MCF 10A (cell line): ENCODE data around the gene OSCAR. TPM values are rescaled to one million over a fixed set of nuclear protein-coding genes. Genes with fewer than 3 reads are reported as not detected.

ENCODE experiments used
- BruUV-seq: library from RNA; stranded (reverse); fragments of 400-500 nt; replicated peaks from 2 replicates; lab custom pipeline; 2021; lab: Mats Ljungman, UMichigan
- CTCF ChIA-PET: fragments of 300-600 bp; sonication (Branson Sonifier 250); formaldehyde crosslinking; extraction: SDS; loops from one replicate; lab custom pipeline; 2021; ENCODE audit warnings: antibody characterized with exemption, inconsistent platforms; lab: Yijun Ruan, JAX
- POLR2A ChIA-PET: fragments of 300-600, 350-650 bp; sonication (Branson Sonifier 250); formaldehyde crosslinking; extraction: SDS; loops from one replicate; lab custom pipeline; 2020; ENCODE audit warnings: antibody characterized with exemption, inconsistent platforms; lab: Yijun Ruan, JAX
- DNase-seq: peaks from one replicate; pipeline ENCODE4 v3.0.0-alpha.2; 2018; ENCODE audit not compliant: unreplicated experiment
- H3K27ac Mint-ChIP-seq: one replicate; pipeline ENCODE4 v1.8.0; 2022; ENCODE audit warnings: mild to moderate bottlenecking, low read depth, mixed read lengths; ENCODE audit not compliant: unreplicated experiment
- H3K27me3 Mint-ChIP-seq: one replicate; pipeline ENCODE4 v1.8.0; 2022; ENCODE audit warnings: mixed read lengths; ENCODE audit not compliant: insufficient read depth, unreplicated experiment
- H3K36me3 Mint-ChIP-seq: one replicate; pipeline ENCODE4 v1.8.0; 2022; ENCODE audit warnings: mild to moderate bottlenecking, moderate library complexity, mixed read lengths; ENCODE audit not compliant: insufficient read depth, unreplicated experiment
- H3K4me1 Mint-ChIP-seq: one replicate; pipeline ENCODE4 v1.8.0; 2022; ENCODE audit warnings: mixed read lengths; ENCODE audit not compliant: insufficient read depth, unreplicated experiment
- H3K4me3 Mint-ChIP-seq: one replicate; pipeline ENCODE4 v1.8.0; 2022; ENCODE audit warnings: mild to moderate bottlenecking, moderate library complexity, mixed read lengths; ENCODE audit not compliant: unreplicated experiment
- H3K9me3 Mint-ChIP-seq: one replicate; pipeline ENCODE4 v1.8.0; 2022; ENCODE audit warnings: mixed read lengths; ENCODE audit not compliant: unreplicated experiment
- CTCF ChIP-seq: fragments of 200-600 bp; IDR thresholded peaks from one replicate; pipeline ENCODE4 v1.8.0; 2022; ENCODE audit warnings: antibody characterized with exemption, mild to moderate bottlenecking; ENCODE audit not compliant: unreplicated experiment
- intact Hi-C: fragments of 100-400 bp; cut with micrococcal nuclease; formaldehyde crosslinking; loops from 2 replicates; pipeline ENCODE4 v1.14.1; 2022
- total RNA-seq: library from RNA; stranded (reverse); gene quantifications from 2 replicates; pipeline ENCODE4 v1.2.3, GENCODE V29; 2022

OSCAR gene
- total RNA-seq, 1 experiment from 2014 or later, result 2.9 TPM

GRCh38 chr19:54108496-54108895 is 7.9 kb upstream of the OSCAR start:
- peaks cover 71% of the 10 kb centered on the region for H3K36me3 Mint-ChIP-seq
- H3K27ac Mint-ChIP-seq, result no peak overlapping the region
- no peak overlapping the region for H3K4me3 Mint-ChIP-seq
- ChIA-PET CTCF (interaction anchor here (0.9 kb wide), 1 partner anchor 81 kb away, joined by 3 read pairs; the partner anchor contains the start of gene MBOAT7), POLR2A (no interaction called here)
- intact Hi-C loops, result loop anchor here (10.0 kb wide), 1 partner anchor 244 kb away; the partner anchor contains the start of gene MYADM
- BruUV-seq, result no TSS peak
- TF ChIP-seq CTCF, result no peak
- no peak for DNase-seq
- H3K27me3 Mint-ChIP-seq, result no peaks in the 10 kb centered on the region
- H3K4me1 Mint-ChIP-seq, result peaks cover 11% of the 10 kb centered on the region
- H3K9me3 Mint-ChIP-seq, result no peaks in the 10 kb centered on the region

DNA sequence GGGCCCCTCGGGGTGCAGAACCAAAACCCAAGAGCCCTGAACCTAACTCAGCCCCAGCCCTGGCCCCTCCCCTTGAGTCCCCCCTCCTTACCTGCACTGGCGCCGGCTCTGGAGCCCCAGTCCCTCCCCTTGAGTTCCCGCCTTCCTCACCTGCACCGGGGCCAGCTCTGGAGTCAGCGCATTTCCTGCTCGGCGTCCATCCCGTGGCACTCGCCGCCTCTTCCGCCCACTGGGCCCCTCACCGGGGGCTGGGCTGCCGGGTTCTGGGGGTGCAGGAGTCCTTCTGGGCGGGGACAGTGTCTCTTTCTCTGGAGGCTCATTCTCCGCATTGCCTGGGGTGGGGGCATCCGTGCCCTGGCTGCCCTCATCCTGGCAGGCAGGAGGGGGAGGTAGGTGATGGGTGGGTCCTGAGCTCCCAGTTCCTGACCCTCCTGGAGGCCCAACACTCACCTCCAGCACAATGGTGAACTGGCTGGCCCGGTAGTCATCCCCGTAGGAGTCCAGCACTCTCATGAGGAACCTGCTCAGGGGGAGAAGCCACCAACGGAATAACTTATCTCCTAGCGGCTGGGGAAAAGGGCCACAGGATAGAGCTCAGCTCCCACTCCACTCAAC is 7.4 kb upstream of the OSCAR start:
- no peak overlapping the region for H3K4me3 Mint-ChIP-seq
- no peak overlapping the region for H3K27ac Mint-ChIP-seq
- POLR2A ChIA-PET, result no interaction called here
- H3K4me1 Mint-ChIP-seq, result peaks cover 11% of the 10 kb centered on the region
- TF ChIP-seq CTCF, result no peak
- no peaks in the 10 kb centered on the region for H3K27me3 Mint-ChIP-seq
- no peak for DNase-seq
- intact Hi-C loops, result loop anchor here (10.0 kb wide), 1 partner anchor 243 kb away; the partner anchor contains the start of gene MYADM
- CTCF ChIA-PET, result interaction anchor here (0.5 to 0.9 kb wide), 3 partner anchors 17 to 1525 kb away, joined by 3 to 5 read pairs (median 5); partner anchors contain the start of gene MBOAT7
- peaks cover 71% of the 10 kb centered on the region for H3K36me3 Mint-ChIP-seq
- no TSS peak for BruUV-seq
- H3K9me3 Mint-ChIP-seq, result no peaks in the 10 kb centered on the region

DNA sequence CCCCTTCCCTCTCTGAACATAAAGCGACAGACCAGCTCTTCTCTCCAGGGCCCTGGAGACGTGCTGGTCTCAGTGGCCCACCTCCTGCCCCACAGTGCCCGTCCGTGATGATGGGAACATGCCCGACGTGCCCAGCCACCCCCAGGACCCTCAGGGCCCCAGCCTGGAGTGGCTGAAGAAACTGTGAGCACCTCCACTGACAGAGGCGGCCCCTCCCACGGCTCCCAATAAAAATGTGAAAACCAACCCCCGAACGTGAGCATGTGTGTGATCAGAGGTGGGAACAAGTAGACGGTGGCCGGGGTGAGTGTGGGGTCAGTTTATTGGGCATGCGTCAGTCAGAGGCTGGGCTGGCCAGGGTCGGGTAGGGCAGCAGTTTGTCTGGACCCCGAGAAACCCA is 6.1 kb upstream of the OSCAR start:
- peaks cover 61% of the 10 kb centered on the region for H3K36me3 Mint-ChIP-seq
- H3K4me1 Mint-ChIP-seq, result peaks cover 11% of the 10 kb centered on the region
- H3K27me3 Mint-ChIP-seq, result no peaks in the 10 kb centered on the region
- H3K27ac Mint-ChIP-seq, result no peak overlapping the region
- no peak for DNase-seq
- no peaks in the 10 kb centered on the region for H3K9me3 Mint-ChIP-seq
- no peak overlapping the region for H3K4me3 Mint-ChIP-seq
- POLR2A ChIA-PET, result interaction anchor here (2.1 to 2.5 kb wide), 2 partner anchors 9 to 30 kb away, joined by 4 to 11 read pairs; partner anchors contain the start of genes PRPF31 and TFPT
- CTCF ChIA-PET, result interaction anchor here (0.6 to 0.7 kb wide), 2 partner anchors 80 to 255 kb away, joined by 3 read pairs; no protein-coding TSS in a partner anchor
- TF ChIP-seq CTCF, result no peak
- BruUV-seq, result no TSS peak
- intact Hi-C loops, result loop anchor here (10.0 kb wide), 1 partner anchor 242 kb away; the partner anchor contains the start of gene MYADM

- Mint-ChIP-seq H3K9me3 (no peaks in the 10 kb centered on the region), H3K4me3 (peak overlapping the region; percentile 16), H3K4me1 (peaks cover 11% of the 10 kb centered on the region), H3K27ac (peak overlapping the region; percentile 37), H3K36me3 (peaks cover 54% of the 10 kb centered on the region), H3K27me3 (no peaks in the 10 kb centered on the region)
- no peak for DNase-seq
- no peak for TF ChIP-seq CTCF
- POLR2A ChIA-PET, result interaction anchor here (2.1 to 2.5 kb wide), 2 partner anchors 10 to 31 kb away, joined by 4 to 11 read pairs; partner anchors contain the start of genes PRPF31 and TFPT
- BruUV-seq, result no TSS peak
- CTCF ChIA-PET, result no interaction called here
- intact Hi-C loops, result loop anchor here (10.0 kb wide), 1 partner anchor 241 kb away; the partner anchor contains the start of gene MYADM
Measured at GRCh38 chr19:54105796-54106195, 5.2 kb upstream of the OSCAR start.
